Measurements from ENCODE around the gene NFIC.

DNA sequence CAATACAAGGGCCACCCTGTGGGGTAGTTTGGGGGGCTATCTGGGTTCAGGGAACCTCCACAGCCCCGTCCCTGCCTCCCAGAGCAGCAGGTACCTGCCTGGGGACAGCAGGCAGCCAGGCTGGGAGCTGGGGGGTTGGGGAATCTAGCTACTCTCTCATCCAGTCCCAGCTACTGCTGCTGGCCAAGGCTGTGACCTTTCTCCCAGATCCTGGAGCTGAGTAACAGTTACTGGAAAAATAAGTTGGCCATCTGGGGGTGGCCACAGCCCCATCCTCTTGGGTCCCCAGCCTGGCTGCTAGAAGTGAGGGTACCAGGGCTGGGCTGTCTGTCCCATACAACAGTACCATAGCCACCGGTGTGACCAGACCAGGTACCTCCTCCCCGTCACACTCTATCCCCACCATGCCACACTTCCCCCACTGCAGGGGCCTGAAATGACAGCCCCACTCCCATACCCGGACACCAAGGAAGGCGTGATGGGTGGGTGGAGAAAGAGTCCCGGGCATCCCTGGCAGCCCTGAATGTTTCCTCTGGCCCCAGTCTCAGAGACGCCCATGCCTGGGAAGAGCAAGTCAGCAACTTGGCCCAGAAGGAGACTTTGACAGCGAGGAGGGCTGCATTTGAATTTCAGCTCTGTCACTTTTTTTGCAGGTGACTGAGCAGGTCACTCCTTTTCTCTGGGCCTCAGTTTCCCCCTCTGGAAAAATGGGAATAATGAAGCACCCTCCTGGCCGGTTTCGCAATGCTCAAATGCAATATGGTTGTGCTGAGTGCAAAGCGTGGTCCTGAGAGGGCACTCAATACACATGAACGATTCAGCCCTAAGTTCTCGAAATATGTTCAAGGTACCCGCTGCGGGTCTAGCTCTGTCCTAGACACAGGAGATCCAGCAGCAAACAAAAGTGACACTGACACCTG, 30.7 kb upstream of the NFIC start:
- TF ChIP-seq EP300 (IDR thresholded peaks at IDR 0.05) (no peak), POLR2A (IDR thresholded peaks at IDR 0.05) (no peak), POLR2AphosphoS5 (IDR thresholded peaks at IDR 0.05) (peak; percentile 44 to 46)
- TF ChIP-seq, protein P1, sequence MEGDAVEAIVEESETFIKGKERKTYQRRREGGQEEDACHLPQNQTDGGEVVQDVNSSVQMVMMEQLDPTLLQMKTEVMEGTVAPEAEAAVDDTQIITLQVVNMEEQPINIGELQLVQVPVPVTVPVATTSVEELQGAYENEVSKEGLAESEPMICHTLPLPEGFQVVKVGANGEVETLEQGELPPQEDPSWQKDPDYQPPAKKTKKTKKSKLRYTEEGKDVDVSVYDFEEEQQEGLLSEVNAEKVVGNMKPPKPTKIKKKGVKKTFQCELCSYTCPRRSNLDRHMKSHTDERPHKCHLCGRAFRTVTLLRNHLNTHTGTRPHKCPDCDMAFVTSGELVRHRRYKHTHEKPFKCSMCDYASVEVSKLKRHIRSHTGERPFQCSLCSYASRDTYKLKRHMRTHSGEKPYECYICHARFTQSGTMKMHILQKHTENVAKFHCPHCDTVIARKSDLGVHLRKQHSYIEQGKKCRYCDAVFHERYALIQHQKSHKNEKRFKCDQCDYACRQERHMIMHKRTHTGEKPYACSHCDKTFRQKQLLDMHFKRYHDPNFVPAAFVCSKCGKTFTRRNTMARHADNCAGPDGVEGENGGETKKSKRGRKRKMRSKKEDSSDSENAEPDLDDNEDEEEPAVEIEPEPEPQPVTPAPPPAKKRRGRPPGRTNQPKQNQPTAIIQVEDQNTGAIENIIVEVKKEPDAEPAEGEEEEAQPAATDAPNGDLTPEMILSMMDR (IDR thresholded peaks at IDR 0.05) = no peak

Data from upper lobe of left lung (tissue), 4 donors.